Nephron progenitor cell (in vitro differentiated cells): ENCODE measurements around the gene ZNF804A.
"Not testable (repeated sequence)": the region's sequence is repeated elsewhere in the genome, so short reads cannot be mapped to it uniquely, and the experiment has no call there.

Experiments
- DNase-seq: peaks from one replicate; pipeline ENCODE4 v3.0.0; 2021
- H3K27ac Mint-ChIP-seq: 2 replicates; pipeline ENCODE4 v1.8.0; 2021; ENCODE audit warnings: mild to moderate bottlenecking, moderate library complexity, mixed read lengths
- H3K27me3 Mint-ChIP-seq: 2 replicates; pipeline ENCODE4 v1.8.0; 2021; ENCODE audit warnings: mild to moderate bottlenecking, low read depth, mixed read lengths; ENCODE audit not compliant: poor library complexity
- H3K36me3 Mint-ChIP-seq: 2 replicates; pipeline ENCODE4 v1.8.0; 2021; ENCODE audit warnings: low read depth, mixed read lengths
- H3K4me1 Mint-ChIP-seq: 2 replicates; pipeline ENCODE4 v1.8.0; 2021; ENCODE audit warnings: mixed read lengths
- H3K4me3 Mint-ChIP-seq: 2 replicates; pipeline ENCODE4 v1.8.0; 2021; ENCODE audit warnings: mild to moderate bottlenecking, moderate library complexity, mixed read lengths
- H3K9me3 Mint-ChIP-seq: 2 replicates; pipeline ENCODE4 v1.8.0; 2021; ENCODE audit warnings: mild to moderate bottlenecking, moderate library complexity, mixed read lengths
- TF ChIP-seq, protein P1 (sequence below): fragments of 200-600 bp; sonication (generic); IDR thresholded peaks from 2 replicates; pipeline ENCODE4 v1.5.0; 2021; ENCODE audit warnings: antibody characterized with exemption

ZNF804A gene

DNA sequence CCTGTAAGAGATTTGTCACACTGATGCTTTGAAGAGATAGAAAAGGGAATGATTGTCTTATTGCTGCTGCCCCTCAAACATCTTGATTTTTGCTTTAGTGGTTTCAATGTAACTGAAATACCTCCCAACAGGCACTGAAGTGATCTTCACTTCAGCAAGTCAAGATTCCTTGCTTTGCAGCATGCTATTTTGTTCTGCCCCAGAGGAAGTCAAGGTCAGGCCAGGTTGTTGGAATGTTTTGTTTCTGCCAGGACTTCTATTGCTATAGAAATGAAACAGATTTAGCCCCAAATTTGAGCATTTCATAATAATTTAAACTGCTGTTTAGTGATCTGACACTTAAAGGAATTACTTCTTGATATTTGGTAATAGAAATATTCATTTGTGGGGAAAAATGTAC, 277.6 kb downstream of the ZNF804A start:
- no peak for DNase-seq
- peaks cover 5% of the 10 kb centered on the region for H3K4me1 Mint-ChIP-seq
- H3K9me3 Mint-ChIP-seq, result no peaks in the 10 kb centered on the region
- no peaks in the 10 kb centered on the region for H3K36me3 Mint-ChIP-seq
- TF ChIP-seq, protein P1, sequence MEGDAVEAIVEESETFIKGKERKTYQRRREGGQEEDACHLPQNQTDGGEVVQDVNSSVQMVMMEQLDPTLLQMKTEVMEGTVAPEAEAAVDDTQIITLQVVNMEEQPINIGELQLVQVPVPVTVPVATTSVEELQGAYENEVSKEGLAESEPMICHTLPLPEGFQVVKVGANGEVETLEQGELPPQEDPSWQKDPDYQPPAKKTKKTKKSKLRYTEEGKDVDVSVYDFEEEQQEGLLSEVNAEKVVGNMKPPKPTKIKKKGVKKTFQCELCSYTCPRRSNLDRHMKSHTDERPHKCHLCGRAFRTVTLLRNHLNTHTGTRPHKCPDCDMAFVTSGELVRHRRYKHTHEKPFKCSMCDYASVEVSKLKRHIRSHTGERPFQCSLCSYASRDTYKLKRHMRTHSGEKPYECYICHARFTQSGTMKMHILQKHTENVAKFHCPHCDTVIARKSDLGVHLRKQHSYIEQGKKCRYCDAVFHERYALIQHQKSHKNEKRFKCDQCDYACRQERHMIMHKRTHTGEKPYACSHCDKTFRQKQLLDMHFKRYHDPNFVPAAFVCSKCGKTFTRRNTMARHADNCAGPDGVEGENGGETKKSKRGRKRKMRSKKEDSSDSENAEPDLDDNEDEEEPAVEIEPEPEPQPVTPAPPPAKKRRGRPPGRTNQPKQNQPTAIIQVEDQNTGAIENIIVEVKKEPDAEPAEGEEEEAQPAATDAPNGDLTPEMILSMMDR, result no peak
- no peaks in the 10 kb centered on the region for H3K27me3 Mint-ChIP-seq
- no peak overlapping the region for H3K4me3 Mint-ChIP-seq
- H3K27ac Mint-ChIP-seq, result no peak overlapping the region

DNA sequence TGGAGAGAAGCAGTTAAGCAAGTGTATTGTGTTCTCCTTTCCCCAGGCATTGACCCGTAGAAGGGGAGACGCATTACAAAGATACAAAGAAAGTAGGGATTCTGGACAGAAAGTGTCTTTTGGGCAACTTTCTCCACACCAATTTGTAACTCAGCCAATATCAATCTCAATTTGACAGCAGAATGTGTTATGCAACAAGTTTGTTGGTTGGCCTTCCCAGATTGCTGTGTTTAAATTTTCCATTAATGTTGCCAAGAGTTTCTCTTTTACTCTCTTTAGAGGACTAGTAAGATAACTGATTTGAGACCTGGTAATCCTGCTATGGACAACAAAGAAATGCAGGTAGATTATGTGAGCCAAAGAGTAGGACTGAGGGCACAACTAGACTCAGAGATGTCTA, 279.6 kb downstream of the ZNF804A start:
- H3K36me3 Mint-ChIP-seq, result no peaks in the 10 kb centered on the region
- no peaks in the 10 kb centered on the region for H3K27me3 Mint-ChIP-seq
- no peak for DNase-seq
- no peaks in the 10 kb centered on the region for H3K9me3 Mint-ChIP-seq
- peaks cover 5% of the 10 kb centered on the region for H3K4me1 Mint-ChIP-seq
- TF ChIP-seq, protein P1, result no peak
- H3K27ac Mint-ChIP-seq, result no peak overlapping the region
- no peak overlapping the region for H3K4me3 Mint-ChIP-seq

DNA sequence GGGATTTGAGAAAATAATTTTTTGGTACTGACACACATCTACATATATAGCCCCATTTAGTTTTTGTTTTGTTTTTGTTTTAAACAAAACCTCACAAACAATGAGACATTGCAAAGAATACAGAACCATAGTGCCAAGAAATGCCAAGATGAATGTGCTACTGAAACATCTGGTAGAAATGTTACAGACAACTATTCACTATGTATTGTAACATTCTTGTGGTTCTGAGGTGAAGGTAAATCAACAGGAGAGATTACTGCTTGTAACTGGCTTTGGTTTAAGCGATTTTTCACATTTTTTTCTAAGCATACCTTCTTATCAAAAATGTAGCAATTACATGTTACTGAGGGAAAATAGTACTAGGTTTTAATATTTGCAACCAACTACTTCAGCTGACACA, 281.3 kb downstream of the ZNF804A start:
- TF ChIP-seq, protein P1, result no peak
- no peak for DNase-seq
- peaks cover 5% of the 10 kb centered on the region for H3K4me1 Mint-ChIP-seq
- no peak overlapping the region for H3K27ac Mint-ChIP-seq
- H3K4me3 Mint-ChIP-seq, result no peak overlapping the region
- H3K9me3 Mint-ChIP-seq, result no peaks in the 10 kb centered on the region
- H3K36me3 Mint-ChIP-seq, result no peaks in the 10 kb centered on the region
- H3K27me3 Mint-ChIP-seq, result no peaks in the 10 kb centered on the region

DNA sequence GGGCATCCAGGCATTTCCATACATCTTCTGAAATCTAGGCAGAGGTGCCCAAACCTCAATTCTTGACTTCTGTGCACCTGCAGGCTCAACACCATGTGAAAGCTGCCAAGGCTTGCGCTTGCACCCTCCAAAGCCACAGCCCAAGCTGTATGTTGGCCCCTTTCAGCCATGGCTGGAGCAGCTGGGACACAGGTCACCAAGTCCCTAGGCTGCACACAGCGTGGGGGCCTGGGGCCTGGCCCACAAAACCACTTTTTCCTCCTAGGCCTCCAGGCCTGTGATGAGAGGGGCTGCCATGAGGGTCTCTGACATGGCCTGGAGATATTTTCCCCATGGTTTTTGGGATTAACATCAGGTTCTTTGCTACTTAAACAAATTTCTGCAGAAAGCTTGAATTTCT, 288.3 kb downstream of the ZNF804A start:
- not testable (repeated sequence) for H3K4me1 Mint-ChIP-seq, H3K27me3 Mint-ChIP-seq, H3K36me3 Mint-ChIP-seq, H3K4me3 Mint-ChIP-seq, H3K27ac Mint-ChIP-seq, DNase-seq
- peaks cover 13% of the 10 kb centered on the region for H3K9me3 Mint-ChIP-seq

DNA sequence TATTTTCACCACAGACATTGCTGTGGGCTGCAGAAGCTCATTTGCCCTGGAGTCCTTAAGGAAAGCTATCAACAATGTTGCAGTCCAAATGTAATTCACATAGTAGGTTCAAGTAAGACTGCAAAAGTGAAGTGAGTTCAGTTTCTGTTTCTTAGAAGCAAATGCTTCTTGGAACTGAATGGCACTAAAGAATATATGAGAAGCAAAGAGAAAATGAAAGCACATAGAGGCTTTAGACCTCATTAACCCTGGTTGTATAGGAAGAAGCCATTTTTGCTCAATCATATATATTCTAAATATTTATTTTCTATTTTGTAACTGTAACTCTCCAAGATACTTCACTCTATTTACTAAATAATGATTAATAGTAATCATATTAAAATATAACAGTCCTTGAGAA, 292.0 kb downstream of the ZNF804A start:
- no peaks in the 10 kb centered on the region for H3K27me3 Mint-ChIP-seq
- no peak overlapping the region for H3K4me3 Mint-ChIP-seq
- peaks cover 10% of the 10 kb centered on the region for H3K9me3 Mint-ChIP-seq
- no peak for DNase-seq
- no peaks in the 10 kb centered on the region for H3K4me1 Mint-ChIP-seq
- H3K36me3 Mint-ChIP-seq, result no peaks in the 10 kb centered on the region
- no peak overlapping the region for H3K27ac Mint-ChIP-seq
- TF ChIP-seq, protein P1, result no peak

DNA sequence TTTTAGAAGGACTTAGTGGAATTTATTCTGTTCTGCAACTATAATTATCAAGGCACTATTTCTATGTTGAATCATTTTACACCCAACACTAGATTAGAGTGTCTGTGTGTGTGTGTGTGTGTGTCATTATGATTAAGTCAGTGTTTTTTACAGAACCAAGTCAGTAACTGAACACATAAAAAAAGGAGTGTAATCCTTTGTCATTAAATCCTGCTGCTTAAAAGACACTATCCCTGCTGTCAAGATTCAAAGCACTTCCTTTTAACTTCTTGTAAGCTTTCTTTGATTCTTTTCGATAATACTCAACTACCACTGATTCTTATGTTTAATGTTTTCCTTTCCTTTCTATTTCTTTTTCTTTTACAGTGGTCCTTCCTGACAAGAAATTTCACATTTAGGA, 306.7 kb downstream of the ZNF804A start:
- Mint-ChIP-seq H3K27ac (no peak overlapping the region), H3K36me3 (no peaks in the 10 kb centered on the region), H3K4me3 (no peak overlapping the region)

More for the DNA sequence above, 306.7 kb downstream of the ZNF804A start:
- no peak for DNase-seq
- no peaks in the 10 kb centered on the region for H3K4me1 Mint-ChIP-seq
- TF ChIP-seq, protein P1, result no peak
- H3K9me3 Mint-ChIP-seq, result no peaks in the 10 kb centered on the region
- H3K27me3 Mint-ChIP-seq, result no peaks in the 10 kb centered on the region
